GM12874 (cell line): ENCODE measurements around the gene APMAP.

ENCODE experiments used
- TF ChIP-seq, protein P1 (sequence below): IDR thresholded peaks from 2 replicates; pipeline ENCODE4 v1.5.1; 2011; ENCODE audit warnings: low read depth, mild to moderate bottlenecking, control low read depth, low read length, moderate library complexity; ENCODE audit not compliant: insufficient read depth

Gene APMAP

GRCh38 chr20:24954566-24954965 is 38.0 kb downstream of the APMAP start:
- TF ChIP-seq, protein P1, sequence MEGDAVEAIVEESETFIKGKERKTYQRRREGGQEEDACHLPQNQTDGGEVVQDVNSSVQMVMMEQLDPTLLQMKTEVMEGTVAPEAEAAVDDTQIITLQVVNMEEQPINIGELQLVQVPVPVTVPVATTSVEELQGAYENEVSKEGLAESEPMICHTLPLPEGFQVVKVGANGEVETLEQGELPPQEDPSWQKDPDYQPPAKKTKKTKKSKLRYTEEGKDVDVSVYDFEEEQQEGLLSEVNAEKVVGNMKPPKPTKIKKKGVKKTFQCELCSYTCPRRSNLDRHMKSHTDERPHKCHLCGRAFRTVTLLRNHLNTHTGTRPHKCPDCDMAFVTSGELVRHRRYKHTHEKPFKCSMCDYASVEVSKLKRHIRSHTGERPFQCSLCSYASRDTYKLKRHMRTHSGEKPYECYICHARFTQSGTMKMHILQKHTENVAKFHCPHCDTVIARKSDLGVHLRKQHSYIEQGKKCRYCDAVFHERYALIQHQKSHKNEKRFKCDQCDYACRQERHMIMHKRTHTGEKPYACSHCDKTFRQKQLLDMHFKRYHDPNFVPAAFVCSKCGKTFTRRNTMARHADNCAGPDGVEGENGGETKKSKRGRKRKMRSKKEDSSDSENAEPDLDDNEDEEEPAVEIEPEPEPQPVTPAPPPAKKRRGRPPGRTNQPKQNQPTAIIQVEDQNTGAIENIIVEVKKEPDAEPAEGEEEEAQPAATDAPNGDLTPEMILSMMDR: no peak

GRCh38 chr20:24954151-24954550 is 38.4 kb downstream of the APMAP start:
- TF ChIP-seq, protein P1: no peak

DNA sequence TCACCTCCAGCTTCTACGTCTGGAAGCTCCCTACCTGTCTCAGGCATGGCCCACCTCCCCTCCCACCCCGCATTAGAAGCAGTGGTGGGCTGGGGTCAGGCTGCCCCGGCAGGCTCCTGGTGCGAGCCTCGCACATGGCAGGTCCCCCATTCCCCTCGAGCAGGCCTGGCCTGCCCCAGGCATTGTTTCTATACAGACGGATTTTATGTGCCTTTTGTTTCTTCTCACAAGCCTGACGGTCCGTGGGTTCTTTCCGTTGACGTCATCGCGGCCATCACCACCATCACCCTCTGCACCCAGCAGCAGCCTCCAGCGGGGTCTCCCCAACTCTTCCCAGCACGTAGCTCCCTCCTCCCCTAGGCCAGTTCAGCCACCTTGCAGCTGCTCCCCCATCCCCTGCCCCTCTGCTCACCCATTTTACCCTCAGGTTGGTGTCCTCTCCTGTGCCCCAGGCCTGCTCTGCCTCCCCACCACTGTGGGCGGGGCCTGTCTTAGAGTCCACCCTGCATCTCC is 38.9 kb downstream of the APMAP start:
- TF ChIP-seq, protein P1: no peak

- TF ChIP-seq, protein P1: no peak
These were observed 39.4 kb downstream of the APMAP start for GRCh38 chr20:24953209-24953575.

DNA sequence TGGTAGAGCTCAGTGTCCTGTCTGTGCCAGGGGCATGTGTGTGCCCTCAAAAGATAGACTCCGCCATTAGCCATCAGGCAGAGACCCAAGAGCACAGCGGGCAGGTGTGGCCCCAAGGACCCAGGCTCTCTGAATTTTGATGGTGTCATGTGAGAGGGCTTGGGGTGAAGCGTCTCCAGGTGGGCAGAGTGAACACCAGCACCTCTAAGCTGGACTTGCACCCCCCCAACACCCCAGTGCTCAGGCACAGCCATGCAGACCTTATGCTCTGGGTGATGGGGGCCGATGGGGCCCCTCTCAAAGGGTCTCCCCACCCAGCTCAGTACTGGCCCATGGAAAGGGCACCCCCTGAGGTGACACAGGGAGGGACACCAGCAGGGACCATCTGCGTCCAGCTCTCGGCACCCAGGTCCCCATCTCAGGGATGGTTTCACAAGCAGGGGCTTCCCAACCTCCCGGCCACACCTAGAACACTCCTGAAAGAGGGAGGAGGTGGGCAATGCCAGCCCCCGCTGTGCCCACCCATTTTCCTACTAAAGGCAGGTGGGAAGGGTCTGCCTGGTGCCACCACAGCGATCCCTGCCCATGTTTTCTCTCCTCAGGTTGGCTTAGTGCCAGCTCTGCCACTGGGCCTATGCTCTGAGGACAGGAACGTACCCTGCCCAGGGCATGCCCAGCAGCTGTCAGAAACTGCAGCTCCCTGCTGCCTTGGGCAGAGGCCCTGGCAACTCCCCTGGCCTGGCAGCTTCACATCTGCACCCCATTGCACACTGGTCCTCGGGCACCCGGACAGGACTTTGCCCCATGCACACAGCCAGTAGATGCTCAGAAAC is 40.0 kb downstream of the APMAP start:
- TF ChIP-seq, protein P1: no peak

- TF ChIP-seq, protein P1: no peak
These were observed 40.9 kb downstream of the APMAP start for GRCh38 chr20:24951536-24952083.

DNA sequence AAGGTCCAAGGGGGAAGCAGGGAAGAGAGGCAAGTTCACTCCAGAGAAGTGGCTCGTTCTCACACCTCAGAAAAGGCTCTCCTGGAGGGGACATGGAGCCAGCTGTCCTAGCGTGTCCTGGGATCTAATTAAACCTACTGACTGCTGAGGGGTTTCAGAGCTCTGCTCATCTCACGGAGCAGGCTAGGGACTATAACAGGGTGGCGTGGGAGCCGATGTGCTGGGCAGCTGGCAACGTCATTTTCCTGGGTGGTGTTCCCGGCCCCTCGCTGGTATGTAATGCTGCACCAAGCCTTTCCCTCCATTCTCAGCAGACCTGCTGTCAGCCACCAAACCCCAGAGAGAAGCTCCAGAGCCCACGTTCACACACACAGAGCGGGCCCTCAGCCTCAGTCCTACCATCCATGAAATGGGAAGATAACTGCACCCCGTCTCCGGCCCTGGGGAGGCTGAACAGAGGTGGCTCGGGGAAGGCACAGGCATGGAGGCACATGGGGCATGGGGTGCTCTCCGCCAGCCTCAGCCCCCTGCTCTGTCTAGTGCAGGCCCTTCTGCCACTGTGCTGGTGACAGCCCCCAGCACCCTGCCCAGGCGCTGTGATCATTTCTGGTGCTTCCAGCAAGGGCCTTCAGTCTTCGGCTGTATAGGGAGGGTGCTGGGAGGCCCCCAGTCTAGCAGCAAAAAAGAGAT is 41.6 kb downstream of the APMAP start:
- TF ChIP-seq, protein P1: no peak
